ENCODE results near the gene LPP. TPM values are rescaled to one million over a fixed set of nuclear protein-coding genes. Genes with fewer than 3 reads are reported as not detected.

Gene LPP
- polyA plus RNA-seq, 3 donors: 14.1 to 23.2 (median 15.3) TPM

DNA sequence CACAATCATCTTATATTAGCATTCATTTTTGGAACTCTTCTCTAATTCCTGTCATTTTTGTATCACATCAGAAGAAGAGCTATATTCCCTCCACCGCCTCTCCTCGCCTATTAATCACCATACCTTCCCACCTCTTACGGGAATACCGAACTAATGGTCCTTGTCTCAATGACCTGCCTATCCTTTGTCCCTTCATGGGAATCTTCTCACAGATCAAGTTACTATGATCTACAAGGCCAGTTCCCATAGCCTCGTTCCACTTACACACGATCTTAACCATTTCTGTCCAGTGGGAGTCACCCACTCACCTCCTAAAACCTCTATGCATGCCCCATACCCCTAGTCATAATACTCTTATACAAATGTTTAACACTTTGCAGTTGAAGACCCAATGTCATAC, 675.2 kb downstream of the LPP start:
- 91% methylated on average over 6 of the region's 6 CpGs for WGBS (ENCODE audit: insufficient coverage)
- no peak for TF ChIP-seq CTCF (IDR thresholded peaks at IDR 0.05)
- peaks cover 0 to 2% of the 10 kb centered on the region in 2 donors for H3K36me3 Mint-ChIP-seq

DNA sequence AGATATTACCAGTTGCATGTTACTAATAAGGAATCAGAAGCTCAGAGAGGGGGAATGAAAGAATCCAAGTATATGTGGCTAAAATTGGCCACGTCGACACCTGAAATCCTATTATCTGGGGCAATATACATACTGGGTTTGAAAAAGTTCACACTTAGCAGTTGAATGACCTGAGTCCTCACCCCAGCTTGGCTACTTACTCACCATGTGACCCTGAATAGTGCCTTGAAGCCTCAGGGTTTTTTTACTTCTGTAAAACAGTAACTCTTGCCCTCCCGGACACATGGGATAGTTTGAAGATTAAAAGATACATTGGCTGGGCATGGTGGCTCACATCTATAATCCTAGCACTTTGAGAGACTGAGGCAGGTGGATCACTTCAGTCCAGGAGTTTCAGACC, 675.6 kb downstream of the LPP start:
- H3K36me3 ChIP-seq (replicated peaks in 1 of 2; ENCODE audit: control insufficient read depth in 1 of 2, insufficient read depth in 2 of 2, low read length in 2 of 2): no peaks in the 10 kb centered on the region
- H3K79me2 ChIP-seq (ENCODE audit: insufficient read depth, low read length): no peaks in the 10 kb centered on the region
- no peak overlapping the region for H3K9ac ChIP-seq (ENCODE audit: insufficient read depth, low read length, poor library complexity, severe bottlenecking)
- peaks cover 45% of the 10 kb centered on the region for H3K4me1 Mint-ChIP-seq
- peaks cover 0 to 3% (median 0%) of the 10 kb centered on the region in 3 donors for H3K27me3 Mint-ChIP-seq (ENCODE audit: low read depth in 3 of 3)
- H3K27ac ChIP-seq (ENCODE audit: low read depth in 1 of 2, low read length in 2 of 2): no peak overlapping the region
- H3K36me3 Mint-ChIP-seq: peaks cover 0 to 2% of the 10 kb centered on the region in 2 donors
- no peak overlapping the region for H3K4me3 Mint-ChIP-seq
- H3K4me1 ChIP-seq (ENCODE audit: control insufficient read depth in 1 of 2, insufficient read depth in 2 of 2, low read length in 2 of 2): peaks cover 26 to 28% of the 10 kb centered on the region in 2 donors
- H3K9me3 ChIP-seq (replicated peaks in 1 of 2; ENCODE audit: control insufficient read depth in 1 of 2, insufficient read depth in 1 of 2, low read length in 2 of 2): no peaks in the 10 kb centered on the region
- H3K4me2 ChIP-seq (replicated peaks; ENCODE audit: extremely low read depth, low read length, poor library complexity, severe bottlenecking): no peak overlapping the region
- H4K20me1 ChIP-seq (ENCODE audit: insufficient read depth, low read length): no peaks in the 10 kb centered on the region
- no peaks in the 10 kb centered on the region for H3K27me3 ChIP-seq (ENCODE audit: control insufficient read depth in 2 of 2, insufficient read depth in 2 of 2, low read length in 2 of 2)
- H3K9me3 Mint-ChIP-seq: peaks cover 0 to 1% (median 0%) of the 10 kb centered on the region in 7 donors
- H3K4me3 ChIP-seq (replicated peaks in 1 of 3; ENCODE audit: low read depth in 2 of 3, low read length in 3 of 3): no peak overlapping the region
- H2AFZ ChIP-seq (ENCODE audit: insufficient read depth, low read depth, low read length, poor library complexity, severe bottlenecking): no peak overlapping the region
- DNase-seq: peak in 2 of 3 donors; percentile 29 to 37
- intact Hi-C loops (cut with micrococcal nuclease): loop anchor here (10.0 kb wide), 1 partner anchor 1095 kb away; no protein-coding TSS in a partner anchor
- no peak for TF ChIP-seq CTCF (IDR thresholded peaks at IDR 0.05)
- no CpG with 5 or more reads among the region's 3 CpGs for WGBS (ENCODE audit: insufficient coverage)
- H3K27ac Mint-ChIP-seq: peak overlapping the region in 6 of 7 donors; percentile 17 to 93 (median 74)

More for the DNA sequence above, 675.2 kb downstream of the LPP start:
- H3K4me1 ChIP-seq (ENCODE audit: control insufficient read depth in 1 of 2, insufficient read depth in 2 of 2, low read length in 2 of 2): peaks cover 26 to 32% of the 10 kb centered on the region in 2 donors
- H4K20me1 ChIP-seq (ENCODE audit: insufficient read depth, low read length): no peaks in the 10 kb centered on the region
- intact Hi-C loops (cut with micrococcal nuclease): loop anchor here (10.0 kb wide), 1 partner anchor 1094 kb away; no protein-coding TSS in a partner anchor
- no peak overlapping the region for H3K27ac ChIP-seq (ENCODE audit: low read depth in 1 of 2, low read length in 2 of 2)
- no peaks in the 10 kb centered on the region for H3K27me3 ChIP-seq (ENCODE audit: control insufficient read depth in 2 of 2, insufficient read depth in 2 of 2, low read length in 2 of 2)
- no peaks in the 10 kb centered on the region for H3K36me3 ChIP-seq (replicated peaks in 1 of 2; ENCODE audit: control insufficient read depth in 1 of 2, insufficient read depth in 2 of 2, low read length in 2 of 2)
- no peak for DNase-seq
- H3K4me3 Mint-ChIP-seq: no peak overlapping the region
- peaks cover 44% of the 10 kb centered on the region for H3K4me1 Mint-ChIP-seq
- H3K9me3 Mint-ChIP-seq: peaks cover 0 to 1% (median 0%) of the 10 kb centered on the region in 7 donors
- H3K9ac ChIP-seq (ENCODE audit: insufficient read depth, low read length, poor library complexity, severe bottlenecking): no peak overlapping the region
- peaks cover 0 to 3% (median 0%) of the 10 kb centered on the region in 3 donors for H3K27me3 Mint-ChIP-seq (ENCODE audit: low read depth in 3 of 3)
- H3K27ac Mint-ChIP-seq: peak overlapping the region in 5 of 7 donors; percentile 19 to 93 (median 37)
- no peaks in the 10 kb centered on the region for H3K79me2 ChIP-seq (ENCODE audit: insufficient read depth, low read length)
- H3K9me3 ChIP-seq (replicated peaks in 1 of 2; ENCODE audit: control insufficient read depth in 1 of 2, insufficient read depth in 1 of 2, low read length in 2 of 2): no peaks in the 10 kb centered on the region
- no peak overlapping the region for H2AFZ ChIP-seq (ENCODE audit: insufficient read depth, low read depth, low read length, poor library complexity, severe bottlenecking)
- H3K4me2 ChIP-seq (replicated peaks; ENCODE audit: extremely low read depth, low read length, poor library complexity, severe bottlenecking): no peak overlapping the region
- H3K4me3 ChIP-seq (replicated peaks in 1 of 3; ENCODE audit: low read depth in 2 of 3, low read length in 3 of 3): no peak overlapping the region

Measured in CD14-positive monocyte (primary cell).